OCI-LY1 (cell line): ENCODE measurements around the gene OR5K4.

Experiments used
- H2AFZ ChIP-seq: fragments of 200-600 bp; sonication (generic), shearing (Covaris generic); 2 replicates; pipeline ENCODE4 v1.6.0; 2014; ENCODE audit warnings: antibody characterized with exemption, mild to moderate bottlenecking, low read length
- H3F3A ChIP-seq: fragments of 200-600 bp; sonication (generic), shearing (Covaris generic); 2 replicates; pipeline ENCODE4 v1.6.0; 2014; ENCODE audit warnings: mild to moderate bottlenecking, antibody characterized with exemption, low read length, moderate library complexity; ENCODE audit not compliant: insufficient read depth
- H3K27ac ChIP-seq: fragments of 200-600 bp; sonication (generic); 2 replicates; pipeline ENCODE4 v1.5.1; 2014; ENCODE audit warnings: low read length, mixed run types, mild to moderate bottlenecking, low read depth; ENCODE audit not compliant: poor library complexity, severe bottlenecking
- H3K27me3 ChIP-seq: fragments of 200-600 bp; sonication (generic); 2 replicates; pipeline ENCODE4 v1.6.0; 2014; ENCODE audit warnings: antibody characterized with exemption, mild to moderate bottlenecking, low read length, moderate library complexity; ENCODE audit not compliant: insufficient read depth
- H3K36me3 ChIP-seq: fragments of 200-600 bp; sonication (generic); 2 replicates; pipeline ENCODE4 v1.6.1; 2014; ENCODE audit warnings: mild to moderate bottlenecking, antibody characterized with exemption, low read length, moderate library complexity, mixed read lengths; ENCODE audit not compliant: insufficient read depth
- H3K4me1 ChIP-seq: fragments of 200-600 bp; sonication (generic); 2 replicates; pipeline ENCODE4 v1.5.1; 2014; ENCODE audit warnings: mild to moderate bottlenecking, low read length, moderate library complexity; ENCODE audit not compliant: insufficient read depth, severe bottlenecking
- H3K4me2 ChIP-seq: fragments of 200-600 bp; sonication (generic), shearing (Covaris generic); 2 replicates; pipeline ENCODE4 v1.6.1; 2014; ENCODE audit warnings: low read length
- H3K4me3 ChIP-seq: fragments of 200-600 bp; sonication (generic); 2 replicates; pipeline ENCODE4 v1.5.1; 2014; ENCODE audit warnings: low read length, low read depth, mild to moderate bottlenecking, mixed read lengths; ENCODE audit not compliant: poor library complexity, severe bottlenecking
- H3K79me2 ChIP-seq: fragments of 200-600 bp; shearing (Covaris generic); 2 replicates; pipeline ENCODE4 v1.6.1; 2016; ENCODE audit warnings: mixed run types, low read length, mixed read lengths; ENCODE audit not compliant: insufficient read depth
- H3K9ac ChIP-seq: fragments of 200-600 bp; sonication (generic), shearing (Covaris generic); 2 replicates; pipeline ENCODE4 v1.6.1; 2014; ENCODE audit warnings: mild to moderate bottlenecking, low read length, mixed read lengths
- H3K9me2 ChIP-seq: fragments of 200-600 bp; sonication (generic), shearing (Covaris generic); 2 replicates; pipeline ENCODE4 v1.6.1; 2014; ENCODE audit warnings: low read depth, mild to moderate bottlenecking, low read length, mixed read lengths
- H3K9me3 ChIP-seq: fragments of 200-600 bp; shearing (Covaris generic); 2 replicates; pipeline ENCODE4 v1.6.1; 2014; ENCODE audit warnings: low read length, mixed read lengths
- H4K20me1 ChIP-seq: fragments of 200-600 bp; sonication (generic), shearing (Covaris generic); 2 replicates; pipeline ENCODE4 v1.6.0; 2016; ENCODE audit warnings: mild to moderate bottlenecking, low read length; ENCODE audit not compliant: insufficient read depth
- CTCF ChIP-seq: fragments of 200-600 bp; sonication (generic), shearing (Covaris generic); IDR thresholded peaks from 2 replicates; pipeline ENCODE4 v1.5.1; 2017; ENCODE audit warnings: mild to moderate bottlenecking, antibody characterized with exemption, low read length, moderate library complexity, mixed read lengths
- EZH2 ChIP-seq: fragments of 200-600 bp; sonication (generic), shearing (Covaris generic); IDR thresholded peaks from 2 replicates; pipeline ENCODE4 v1.8.0; 2017; ENCODE audit warnings: borderline replicate concordance, mixed run types, mild to moderate bottlenecking, antibody characterized with exemption, low read length, moderate library complexity, mixed read lengths

OR5K4 gene

GRCh38 chr3:98341758-98342157 lies 11.9 kb upstream of the OR5K4 start:
- Histone ChIP-seq H4K20me1 (no peaks in the 10 kb centered on the region), H3K9me2 (no peaks in the 10 kb centered on the region), H3K27ac (no peak overlapping the region), H3K79me2 (no peaks in the 10 kb centered on the region), H3K27me3 (no peaks in the 10 kb centered on the region), H3K4me3 (no peak overlapping the region), H3K4me2 (no peak overlapping the region), H3K9me3 (no peaks in the 10 kb centered on the region), H3K9ac (no peak overlapping the region), H3K36me3 (no peaks in the 10 kb centered on the region), H3K4me1 (no peaks in the 10 kb centered on the region), H3F3A (no peaks in the 10 kb centered on the region), H2AFZ (no peak overlapping the region)
- TF ChIP-seq EZH2 (no peak), CTCF (no peak)

- Histone ChIP-seq H4K20me1 (no peaks in the 10 kb centered on the region), H3K9me2 (no peaks in the 10 kb centered on the region), H3K36me3 (no peaks in the 10 kb centered on the region), H3K4me3 (no peak overlapping the region), H3F3A (no peaks in the 10 kb centered on the region), H3K4me1 (no peaks in the 10 kb centered on the region), H3K27me3 (no peaks in the 10 kb centered on the region), H3K9me3 (no peaks in the 10 kb centered on the region), H3K79me2 (no peaks in the 10 kb centered on the region), H3K4me2 (no peak overlapping the region), H3K27ac (no peak overlapping the region), H2AFZ (no peak overlapping the region), H3K9ac (no peak overlapping the region)
- TF ChIP-seq EZH2 (no peak), CTCF (peak; percentile 83)
These were observed 9.8 kb upstream of the OR5K4 start for GRCh38 chr3:98343647-98344507.

- H3K9me2 ChIP-seq = no peaks in the 10 kb centered on the region
These were observed 3.6 kb upstream of the OR5K4 start for GRCh38 chr3:98350082-98350481.

More at GRCh38 chr3:98350082-98350481, 3.6 kb upstream of the OR5K4 start:
- Histone ChIP-seq H3K27me3 (no peaks in the 10 kb centered on the region), H3K4me1 (no peaks in the 10 kb centered on the region), H3K9ac (no peak overlapping the region), H3K27ac (no peak overlapping the region), H3K79me2 (no peaks in the 10 kb centered on the region), H3F3A (no peaks in the 10 kb centered on the region), H3K9me3 (no peaks in the 10 kb centered on the region), H2AFZ (no peak overlapping the region), H3K4me2 (no peak overlapping the region), H4K20me1 (no peaks in the 10 kb centered on the region), H3K36me3 (no peaks in the 10 kb centered on the region), H3K4me3 (no peak overlapping the region)
- TF ChIP-seq CTCF (no peak), EZH2 (no peak)
